CD8-positive, alpha-beta memory T cell (primary cell): ENCODE measurements around the gene MAP7. TPM values are rescaled to one million over a fixed set of nuclear protein-coding genes. Genes with fewer than 3 reads are reported as not detected.
A peak's percentile ranks its signal among the peaks of the same experiment; 100 is the strongest.

Source experiments
- CTCF ChIA-PET: fragments of 350-600 bp; sonication (Branson Sonifier 250); formaldehyde crosslinking; loops from one replicate; lab custom pipeline; 2021; ENCODE audit warnings: antibody characterized with exemption; lab: Charles Lee
- POLR2A ChIA-PET: fragments of 350-600 bp; sonication (Branson Sonifier 250); formaldehyde crosslinking; loops from one replicate; lab custom pipeline; 2021; ENCODE audit warnings: antibody characterized with exemption; lab: Charles Lee
- DNase-seq, 5 donors: peaks; one replicate each; pipeline versions ENCODE4 v3.0.0 to v3.0.0-alpha.2; 2020 to 2022; ENCODE audit warnings: mixed read lengths in 1 of 5
- H3K27ac ChIP-seq: one replicate; pipeline ENCODE4 v1.7.0; 2013; ENCODE audit warnings: low read depth, mild to moderate bottlenecking, low read length, moderate library complexity
- H3K27me3 ChIP-seq: 2 replicates; pipeline ENCODE4 v1.7.0; 2013; ENCODE audit warnings: low read length, mild to moderate bottlenecking; ENCODE audit not compliant: insufficient read depth, poor library complexity, severe bottlenecking
- H3K36me3 ChIP-seq: 2 replicates; pipeline ENCODE4 v1.7.0; 2013; ENCODE audit warnings: mild to moderate bottlenecking, low read length, moderate library complexity; ENCODE audit not compliant: insufficient read depth
- H3K4me1 ChIP-seq: 2 replicates; pipeline ENCODE4 v1.7.0; 2013; ENCODE audit warnings: mild to moderate bottlenecking, low read length, moderate library complexity; ENCODE audit not compliant: insufficient read depth
- H3K4me3 ChIP-seq: 2 replicates; pipeline ENCODE4 v1.7.0; 2013; ENCODE audit warnings: mild to moderate bottlenecking, low read length
- H3K9me3 ChIP-seq: 2 replicates; pipeline ENCODE4 v1.7.0; 2013; ENCODE audit warnings: mild to moderate bottlenecking, low read length
- H3K27ac Mint-ChIP-seq, 8 donors: one replicate each; pipeline ENCODE4 v1.8.0; 2020 to 2021; ENCODE audit warnings: mixed read lengths in 8 of 8, mild to moderate bottlenecking in 6 of 8, inconsistent platforms in 3 of 8, moderate library complexity in 3 of 8
- H3K27me3 Mint-ChIP-seq, 2 donors: one replicate each; pipeline ENCODE4 v1.8.0; 2020 to 2021; ENCODE audit warnings: mixed read lengths in 2 of 2, mild to moderate bottlenecking in 1 of 2, moderate library complexity in 1 of 2
- H3K36me3 Mint-ChIP-seq, 3 donors: one replicate each; pipeline ENCODE4 v1.8.0; 2020 to 2021; ENCODE audit warnings: mixed read lengths in 3 of 3, inconsistent platforms in 1 of 3, mild to moderate bottlenecking in 1 of 3
- H3K4me1 Mint-ChIP-seq, 3 donors: one replicate each; pipeline ENCODE4 v1.8.0; 2020 to 2021; ENCODE audit warnings: mixed read lengths in 3 of 3, inconsistent platforms in 1 of 3, mild to moderate bottlenecking in 1 of 3
- H3K4me3 Mint-ChIP-seq, 7 donors: one replicate each; pipeline ENCODE4 v1.8.0; 2020 to 2021; ENCODE audit warnings: mixed read lengths in 7 of 7, mild to moderate bottlenecking in 6 of 7, moderate library complexity in 4 of 7, inconsistent platforms in 2 of 7
- H3K9me3 Mint-ChIP-seq, 5 donors: one replicate each; pipeline ENCODE4 v1.8.0; 2020 to 2022; ENCODE audit warnings: mixed read lengths in 5 of 5, mild to moderate bottlenecking in 3 of 5, moderate library complexity in 2 of 5, inconsistent platforms in 1 of 5
- polyA plus RNA-seq: library from polyadenylated mRNA; unstranded; fragments of 300-500 nt; fragmentation: Illumina TruSeq; gene quantifications from one replicate; pipeline ENCODE4 v1.2.3, GENCODE V29; 2021
- total RNA-seq, 2 experiments: library from RNA; stranded (reverse); gene quantifications; one replicate each; pipeline ENCODE4 v1.2.3, GENCODE V29; 2021

MAP7 gene
- total and polyA plus RNA-seq, 3 experiments from 2014 or later, result 0.50 to 0.52 (median 0.51) TPM

GRCh38 chr6:136307351-136307750 lies 242.9 kb downstream of the MAP7 start:
- Mint-ChIP-seq H3K27me3 (peaks cover 0 to 14% of the 10 kb centered on the region in 2 donors), H3K27ac (no peak overlapping the region), H3K4me1 (no peaks in the 10 kb centered on the region), H3K9me3 (peaks cover 0 to 2% (median 0%) of the 10 kb centered on the region in 5 donors), H3K36me3 (peaks cover 0 to 10% (median 0%) of the 10 kb centered on the region in 3 donors), H3K4me3 (no peak overlapping the region)
- ChIA-PET CTCF (no interaction called here), POLR2A (no interaction called here)
- H3K4me1 ChIP-seq, result no peaks in the 10 kb centered on the region
- no peaks in the 10 kb centered on the region for H3K9me3 ChIP-seq
- no peaks in the 10 kb centered on the region for H3K36me3 ChIP-seq
- no peak overlapping the region for H3K27ac ChIP-seq
- no peak for DNase-seq
- no peaks in the 10 kb centered on the region for H3K27me3 ChIP-seq
- no peak overlapping the region for H3K4me3 ChIP-seq

GRCh38 chr6:136306466-136306865 lies 243.8 kb downstream of the MAP7 start:
- CTCF ChIA-PET, result no interaction called here
- Mint-ChIP-seq H3K4me3 (no peak overlapping the region), H3K9me3 (peaks cover 0 to 2% (median 0%) of the 10 kb centered on the region in 5 donors), H3K36me3 (peaks cover 0 to 10% (median 0%) of the 10 kb centered on the region in 3 donors), H3K27ac (no peak overlapping the region), H3K27me3 (peaks cover 0 to 9% of the 10 kb centered on the region in 2 donors), H3K4me1 (no peaks in the 10 kb centered on the region)
- POLR2A ChIA-PET, result no interaction called here
- Histone ChIP-seq H3K4me1 (no peaks in the 10 kb centered on the region), H3K4me3 (no peak overlapping the region), H3K27ac (no peak overlapping the region), H3K27me3 (no peaks in the 10 kb centered on the region), H3K36me3 (no peaks in the 10 kb centered on the region), H3K9me3 (no peaks in the 10 kb centered on the region)
- DNase-seq, result no peak

- Mint-ChIP-seq H3K4me3 (no peak overlapping the region), H3K9me3 (peaks cover 0 to 2% (median 0%) of the 10 kb centered on the region in 5 donors), H3K36me3 (peaks cover 0 to 10% (median 0%) of the 10 kb centered on the region in 3 donors), H3K27ac (no peak overlapping the region), H3K27me3 (peaks cover 0 to 11% of the 10 kb centered on the region in 2 donors), H3K4me1 (no peaks in the 10 kb centered on the region)
- Histone ChIP-seq H3K27ac (no peak overlapping the region), H3K4me3 (no peak overlapping the region), H3K36me3 (no peaks in the 10 kb centered on the region), H3K27me3 (no peaks in the 10 kb centered on the region), H3K9me3 (no peaks in the 10 kb centered on the region), H3K4me1 (no peaks in the 10 kb centered on the region)
- ChIA-PET POLR2A (no interaction called here), CTCF (no interaction called here)
- no peak for DNase-seq
These were observed 245.8 kb downstream of the MAP7 start for GRCh38 chr6:136304410-136304809.

- peaks cover 0 to 13% of the 10 kb centered on the region in 2 donors for H3K27me3 Mint-ChIP-seq
- H3K36me3 Mint-ChIP-seq, result peaks cover 0 to 10% (median 0%) of the 10 kb centered on the region in 3 donors
- ChIA-PET POLR2A (no interaction called here), CTCF (no interaction called here)
- no peak overlapping the region for H3K4me3 Mint-ChIP-seq
- H3K9me3 Mint-ChIP-seq, result peaks cover 0 to 2% (median 0%) of the 10 kb centered on the region in 5 donors
- no peaks in the 10 kb centered on the region for H3K27me3 ChIP-seq
- DNase-seq, result no peak
- H3K27ac Mint-ChIP-seq, result no peak overlapping the region
- no peaks in the 10 kb centered on the region for H3K9me3 ChIP-seq
- H3K36me3 ChIP-seq, result no peaks in the 10 kb centered on the region
- H3K4me1 Mint-ChIP-seq, result no peaks in the 10 kb centered on the region
- no peaks in the 10 kb centered on the region for H3K4me1 ChIP-seq
- no peak overlapping the region for H3K4me3 ChIP-seq
- H3K27ac ChIP-seq, result no peak overlapping the region
These were observed 246.7 kb downstream of the MAP7 start for GRCh38 chr6:136303516-136303915.

GRCh38 chr6:136294621-136295020 lies 255.6 kb downstream of the MAP7 start:
- H3K27me3 Mint-ChIP-seq, result peaks cover 4 to 7% of the 10 kb centered on the region in 2 donors
- peak overlapping the region in 1 of 7 donors; percentile 5 for H3K4me3 Mint-ChIP-seq
- CTCF ChIA-PET, result no interaction called here
- Histone ChIP-seq H3K27ac (no peak overlapping the region), H3K9me3 (no peaks in the 10 kb centered on the region), H3K4me1 (peaks cover 24% of the 10 kb centered on the region), H3K36me3 (no peaks in the 10 kb centered on the region), H3K27me3 (no peaks in the 10 kb centered on the region), H3K4me3 (no peak overlapping the region)
- H3K9me3 Mint-ChIP-seq, result no peaks in the 10 kb centered on the region
- peak overlapping the region in 6 of 8 donors; percentile 6 to 83 (median 13) for H3K27ac Mint-ChIP-seq
- peaks cover 0 to 7% (median 0%) of the 10 kb centered on the region in 3 donors for H3K36me3 Mint-ChIP-seq
- POLR2A ChIA-PET, result no interaction called here
- peaks cover 17 to 26% (median 20%) of the 10 kb centered on the region in 3 donors for H3K4me1 Mint-ChIP-seq
- no peak for DNase-seq

Other genes starting within 250 kb of the MAP7 start
- 10 to 100 TPM; 12.6 to 12.9 TPM for gene MAP3K5, start 242.1 kb upstream of the MAP7 start, total RNA-seq
- gene MAP3K5, start 242.1 kb upstream of the MAP7 start, polyA plus RNA-seq, result 19.9 TPM